ENCODE measurements around the gene INPP4B. TPM values are rescaled to one million over a fixed set of nuclear protein-coding genes. Genes with fewer than 3 reads are reported as not detected.

Gene INPP4B
- total RNA-seq, 2 experiments from 2014 or later, result not detected

DNA sequence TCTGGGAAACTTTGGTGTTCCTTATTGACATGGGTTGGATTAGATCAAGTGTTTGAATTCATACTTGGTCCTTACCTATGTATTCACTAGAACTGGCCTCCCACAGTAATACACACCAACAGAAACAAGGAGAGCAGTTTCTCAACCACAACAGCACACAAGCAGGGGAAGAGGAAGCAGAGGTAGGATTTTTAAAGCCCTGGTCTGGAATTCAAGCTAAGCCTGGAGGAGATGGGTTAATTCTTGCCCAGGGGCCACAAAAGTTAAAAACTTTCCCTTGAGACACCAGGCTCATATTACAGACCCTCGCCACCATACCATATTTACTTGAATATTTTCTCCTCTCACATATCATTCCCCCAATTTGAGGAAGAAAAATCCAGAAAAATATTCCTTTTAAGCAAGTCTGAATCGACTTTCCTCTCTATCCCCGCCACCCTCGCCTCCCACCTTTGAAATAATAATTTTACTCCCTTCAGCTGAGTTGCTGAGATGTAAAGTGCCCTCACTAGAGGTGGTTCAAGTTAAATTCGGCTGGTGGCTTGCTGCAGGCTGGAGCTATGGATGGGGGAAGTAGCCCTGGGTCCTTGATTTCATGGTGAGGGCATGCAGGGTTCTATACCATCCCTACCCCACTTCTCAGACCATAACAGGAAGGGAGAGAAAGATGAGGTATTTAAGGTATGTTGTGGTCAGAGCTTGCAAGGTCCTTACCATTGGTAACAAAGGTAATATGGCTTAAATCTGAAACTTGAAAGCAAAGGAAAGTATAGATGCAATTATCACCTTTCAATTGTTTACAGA is 440.2 kb downstream of the INPP4B start:
- H3K4me2 ChIP-seq (ENCODE audit: low read length), result no peak overlapping the region
- H2AFZ ChIP-seq (ENCODE audit: low read length), result no peak overlapping the region
- POLR2A ChIA-PET, result interaction anchor here (0.7 to 1.5 kb wide), 3 partner anchors 13 to 33 kb away, joined by 3 to 5 read pairs (median 4); no protein-coding TSS in a partner anchor
- BruUV-seq (replicated peaks), result no TSS peak
- H3K79me2 ChIP-seq (ENCODE audit: insufficient read depth, low read depth, low read length), result no peaks in the 10 kb centered on the region
- H3K4me1 ChIP-seq (ENCODE audit: insufficient read depth, low read length, poor library complexity, severe bottlenecking), result no peaks in the 10 kb centered on the region
- H3K27ac ChIP-seq (ENCODE audit: low read depth, low read length, poor library complexity, severe bottlenecking), result no peak overlapping the region
- no peak for TF ChIP-seq EZH2phosphoT487 (IDR thresholded peaks at IDR 0.05; ENCODE audit: borderline replicate concordance, low read depth, low read length)
- TF ChIP-seq, protein P1, sequence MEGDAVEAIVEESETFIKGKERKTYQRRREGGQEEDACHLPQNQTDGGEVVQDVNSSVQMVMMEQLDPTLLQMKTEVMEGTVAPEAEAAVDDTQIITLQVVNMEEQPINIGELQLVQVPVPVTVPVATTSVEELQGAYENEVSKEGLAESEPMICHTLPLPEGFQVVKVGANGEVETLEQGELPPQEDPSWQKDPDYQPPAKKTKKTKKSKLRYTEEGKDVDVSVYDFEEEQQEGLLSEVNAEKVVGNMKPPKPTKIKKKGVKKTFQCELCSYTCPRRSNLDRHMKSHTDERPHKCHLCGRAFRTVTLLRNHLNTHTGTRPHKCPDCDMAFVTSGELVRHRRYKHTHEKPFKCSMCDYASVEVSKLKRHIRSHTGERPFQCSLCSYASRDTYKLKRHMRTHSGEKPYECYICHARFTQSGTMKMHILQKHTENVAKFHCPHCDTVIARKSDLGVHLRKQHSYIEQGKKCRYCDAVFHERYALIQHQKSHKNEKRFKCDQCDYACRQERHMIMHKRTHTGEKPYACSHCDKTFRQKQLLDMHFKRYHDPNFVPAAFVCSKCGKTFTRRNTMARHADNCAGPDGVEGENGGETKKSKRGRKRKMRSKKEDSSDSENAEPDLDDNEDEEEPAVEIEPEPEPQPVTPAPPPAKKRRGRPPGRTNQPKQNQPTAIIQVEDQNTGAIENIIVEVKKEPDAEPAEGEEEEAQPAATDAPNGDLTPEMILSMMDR (conservative IDR thresholded peaks at IDR 0.05; ENCODE audit: low read length), result no peak
- no peaks in the 10 kb centered on the region for H3K36me3 ChIP-seq (ENCODE audit: insufficient read depth, low read length)
- no peaks in the 10 kb centered on the region for H3K9me3 ChIP-seq (ENCODE audit: low read length)
- no peak overlapping the region for H3K4me3 ChIP-seq (ENCODE audit: low read depth, low read length, poor library complexity, severe bottlenecking)
- no peaks in the 10 kb centered on the region for H3K9me2 ChIP-seq (ENCODE audit: insufficient read depth, low read length)
- CTCF ChIA-PET (ENCODE audit: unreplicated experiment), result no interaction called here
- DNase-seq (ENCODE audit: low spot score), result no peak
- intact Hi-C loops (cut with micrococcal nuclease; ENCODE audit: unreplicated experiment), result no loop called here
- H4K20me1 ChIP-seq (ENCODE audit: insufficient read depth, low read length), result no peaks in the 10 kb centered on the region

DNA sequence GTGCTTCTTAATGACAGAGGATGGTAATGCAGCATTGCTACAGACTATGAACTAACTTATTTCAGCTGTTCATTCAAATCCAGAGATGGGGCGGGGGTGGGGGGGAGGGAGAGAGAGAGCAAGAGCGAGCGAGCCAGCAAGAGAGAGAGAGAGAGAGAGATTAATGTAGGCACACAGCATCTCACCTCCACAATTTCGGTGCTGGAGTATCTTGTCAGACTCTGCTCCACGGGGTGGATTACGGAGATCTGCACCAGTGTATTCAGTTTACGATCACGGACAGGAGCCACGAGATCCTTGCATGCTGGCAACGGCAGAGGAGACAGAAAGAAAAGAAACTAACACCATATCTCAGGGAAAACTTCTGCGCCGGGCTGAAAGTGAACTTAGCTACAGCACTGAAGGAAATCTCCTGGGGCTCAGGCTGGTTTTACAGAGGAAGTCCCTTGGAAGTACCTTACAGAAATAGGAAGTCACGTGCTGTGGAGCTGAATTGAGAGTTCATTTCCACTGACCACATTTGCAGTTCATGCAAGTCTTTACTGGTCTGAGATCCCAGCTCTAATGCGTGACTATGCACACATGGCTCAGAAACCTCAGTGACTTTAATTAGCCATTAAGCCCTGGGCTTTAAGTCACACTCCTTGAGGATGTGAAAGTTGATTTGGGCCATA is 440.9 kb downstream of the INPP4B start:
- no peaks in the 10 kb centered on the region for H3K9me3 ChIP-seq (ENCODE audit: low read length)
- no peak for TF ChIP-seq EZH2phosphoT487 (IDR thresholded peaks at IDR 0.05; ENCODE audit: borderline replicate concordance, low read depth, low read length)
- TF ChIP-seq, protein P1 (conservative IDR thresholded peaks at IDR 0.05; ENCODE audit: low read length), result no peak
- H3K79me2 ChIP-seq (ENCODE audit: insufficient read depth, low read depth, low read length), result no peaks in the 10 kb centered on the region
- H3K4me2 ChIP-seq (ENCODE audit: low read length), result no peak overlapping the region; the same call in 1 of the 2 replicates
- intact Hi-C loops (cut with micrococcal nuclease; ENCODE audit: unreplicated experiment), result no loop called here
- H3K4me3 ChIP-seq (ENCODE audit: low read depth, low read length, poor library complexity, severe bottlenecking), result no peak overlapping the region
- no TSS peak for BruUV-seq (replicated peaks)
- CTCF ChIA-PET (ENCODE audit: unreplicated experiment), result no interaction called here
- no peaks in the 10 kb centered on the region for H4K20me1 ChIP-seq (ENCODE audit: insufficient read depth, low read length)
- H3K27ac ChIP-seq (ENCODE audit: low read depth, low read length, poor library complexity, severe bottlenecking), result no peak overlapping the region
- no peak for DNase-seq (ENCODE audit: low spot score)
- H3K9me2 ChIP-seq (ENCODE audit: insufficient read depth, low read length), result no peaks in the 10 kb centered on the region
- no peaks in the 10 kb centered on the region for H3K4me1 ChIP-seq (ENCODE audit: insufficient read depth, low read length, poor library complexity, severe bottlenecking)
- H3K36me3 ChIP-seq (ENCODE audit: insufficient read depth, low read length), result no peaks in the 10 kb centered on the region
- POLR2A ChIA-PET, result interaction anchor here (0.6 to 0.7 kb wide), 2 partner anchors 25 to 31 kb away, joined by 3 to 4 read pairs; no protein-coding TSS in a partner anchor
- no peak overlapping the region for H2AFZ ChIP-seq (ENCODE audit: low read length)

DNA sequence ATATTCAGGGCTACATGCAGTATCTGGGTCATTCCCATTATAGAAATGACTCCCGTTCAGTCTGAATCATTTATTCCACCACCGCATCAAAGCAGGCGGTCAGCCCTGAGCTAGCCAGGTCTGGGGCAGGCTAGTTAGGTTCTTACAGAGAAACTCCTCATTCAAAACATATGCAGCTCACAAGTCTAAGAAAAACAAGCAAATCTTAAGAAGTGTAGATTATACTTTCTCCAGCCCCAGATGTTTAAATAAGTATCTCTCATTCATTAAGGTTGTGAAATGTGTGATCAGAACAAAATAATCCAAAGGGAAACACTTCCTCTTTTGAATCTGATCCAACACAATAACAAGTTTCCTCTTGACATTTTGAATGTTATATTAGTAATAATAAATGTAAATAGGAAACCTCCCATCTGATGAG is 441.9 kb downstream of the INPP4B start:
- H2AFZ ChIP-seq (ENCODE audit: low read length), result no peak overlapping the region
- no peaks in the 10 kb centered on the region for H3K9me3 ChIP-seq (ENCODE audit: low read length)
- intact Hi-C loops (cut with micrococcal nuclease; ENCODE audit: unreplicated experiment), result no loop called here
- ChIA-PET CTCF (ENCODE audit: unreplicated experiment) (no interaction called here), POLR2A (no interaction called here)
- no peaks in the 10 kb centered on the region for H3K9me2 ChIP-seq (ENCODE audit: insufficient read depth, low read length)
- H3K4me3 ChIP-seq (ENCODE audit: low read depth, low read length, poor library complexity, severe bottlenecking), result no peak overlapping the region
- H3K27ac ChIP-seq (ENCODE audit: low read depth, low read length, poor library complexity, severe bottlenecking), result no peak overlapping the region
- H3K79me2 ChIP-seq (ENCODE audit: insufficient read depth, low read depth, low read length), result no peaks in the 10 kb centered on the region
- no peaks in the 10 kb centered on the region for H3K4me1 ChIP-seq (ENCODE audit: insufficient read depth, low read length, poor library complexity, severe bottlenecking)
- BruUV-seq (replicated peaks), result no TSS peak
- no peaks in the 10 kb centered on the region for H3K36me3 ChIP-seq (ENCODE audit: insufficient read depth, low read length)
- TF ChIP-seq EZH2phosphoT487 (IDR thresholded peaks at IDR 0.05; ENCODE audit: borderline replicate concordance, low read depth, low read length), result no peak
- TF ChIP-seq, protein P1 (conservative IDR thresholded peaks at IDR 0.05; ENCODE audit: low read length), result no peak
- H4K20me1 ChIP-seq (ENCODE audit: insufficient read depth, low read length), result no peaks in the 10 kb centered on the region
- no peak for DNase-seq (ENCODE audit: low spot score)
- no peak overlapping the region for H3K4me2 ChIP-seq (ENCODE audit: low read length)
